CD4-positive, alpha-beta T cell (primary cell): ENCODE results near the gene TXNRD3. TPM values are rescaled to one million over a fixed set of nuclear protein-coding genes. Genes with fewer than 3 reads are reported as not detected.

Experiments used
- ATAC-seq: fragments of 200-7000 bp; cut with Tn5 transposase; one replicate; pipeline ENCODE4 v1.10.0; 2022; ENCODE audit warnings: mild to moderate bottlenecking; ENCODE audit not compliant: poor library complexity
- CTCF ChIA-PET: fragments of 350-600 bp; sonication (Branson Sonifier 250); formaldehyde crosslinking; loops from one replicate; lab custom pipeline; 2021; ENCODE audit warnings: antibody characterized with exemption, inconsistent platforms; lab: Charles Lee
- POLR2A ChIA-PET: fragments of 350-600 bp; sonication (Branson Sonifier 250); formaldehyde crosslinking; loops from one replicate; lab custom pipeline; 2021; ENCODE audit warnings: antibody characterized with exemption, inconsistent platforms; lab: Charles Lee
- DNase-seq, 14 experiments: peaks; one replicate each; pipeline ENCODE4 v3.0.0-alpha.2; 2013 to 2020; ENCODE audit warnings: mixed read lengths in 2 of 14
- H3K27ac ChIP-seq, 2 donors: one replicate each; pipeline versions ENCODE4 v1.5.1 to v1.7.0; 2013; ENCODE audit warnings: low read length in 2 of 2, low read depth in 1 of 2, mild to moderate bottlenecking in 1 of 2
- H3K27me3 ChIP-seq, 2 experiments: 1 replicate in 1 of 2; 2 replicates in 1 of 2; pipeline versions ENCODE4 v1.6.1 to v1.7.0; 2013; ENCODE audit warnings: low read length in 2 of 2, control low read depth in 1 of 2, mild to moderate bottlenecking in 1 of 2, moderate library complexity in 1 of 2; ENCODE audit not compliant: insufficient read depth in 2 of 2, control insufficient read depth in 1 of 2
- H3K36me3 ChIP-seq: one replicate; pipeline ENCODE4 v1.6.1; 2013; ENCODE audit warnings: low read length, control low read depth; ENCODE audit not compliant: insufficient read depth
- H3K4me1 ChIP-seq: one replicate; pipeline ENCODE4 v1.6.1; 2013; ENCODE audit warnings: low read length, control low read depth; ENCODE audit not compliant: insufficient read depth
- H3K4me3 ChIP-seq: one replicate; pipeline ENCODE4 v1.5.1; 2013; ENCODE audit warnings: mild to moderate bottlenecking, low read length, moderate library complexity
- H3K9me3 ChIP-seq, 2 experiments: 1 replicate in 1 of 2; 2 replicates in 1 of 2; pipeline versions ENCODE4 v1.6.1 to v1.7.0; 2013; ENCODE audit warnings: low read length in 2 of 2, mild to moderate bottlenecking in 2 of 2, control low read depth in 1 of 2, moderate library complexity in 1 of 2; ENCODE audit not compliant: control insufficient read depth in 1 of 2, insufficient read depth in 1 of 2
- H3K27ac Mint-ChIP-seq: one replicate; pipeline ENCODE4 v1.8.0; 2020; ENCODE audit warnings: mixed read lengths
- H3K27me3 Mint-ChIP-seq: one replicate; pipeline ENCODE4 v1.8.0; 2021; ENCODE audit warnings: mixed read lengths
- H3K36me3 Mint-ChIP-seq: one replicate; pipeline ENCODE4 v1.8.0; 2021; ENCODE audit warnings: low read depth, mixed read lengths
- H3K4me1 Mint-ChIP-seq: one replicate; pipeline ENCODE4 v1.8.0; 2021; ENCODE audit warnings: low read depth, mixed read lengths
- H3K4me3 Mint-ChIP-seq: one replicate; pipeline ENCODE4 v1.8.0; 2020; ENCODE audit warnings: mild to moderate bottlenecking, mixed read lengths
- H3K9me3 Mint-ChIP-seq: one replicate; pipeline ENCODE4 v1.8.0; 2020; ENCODE audit warnings: mixed read lengths
- intact Hi-C, 2 experiments: fragments of 100-400 bp; cut with DNase I in 1 of 2; cut with micrococcal nuclease in 1 of 2; formaldehyde crosslinking; loops; one replicate each; pipeline versions ENCODE4 v1.15.1 to v1.9.0; 2023 to 2025; cut with DNase I, micrococcal nuclease
- total RNA-seq, 174 experiments: library from RNA in 2 of 174; stranded (reverse) in 2 of 174; gene quantifications; one replicate each; pipeline ENCODE4 v1.2.3 and lab custom pipeline; 2021 to 2026
- TF ChIP-seq, protein P1 (sequence below): fragments of 200-600 bp; IDR thresholded peaks from one replicate; pipeline ENCODE4 v1.8.0; 2022; ENCODE audit warnings: antibody characterized with exemption, mild to moderate bottlenecking

Gene TXNRD3
- total RNA-seq, 2 experiments from 2014 or later: 1.0 to 1.5 TPM

DNA sequence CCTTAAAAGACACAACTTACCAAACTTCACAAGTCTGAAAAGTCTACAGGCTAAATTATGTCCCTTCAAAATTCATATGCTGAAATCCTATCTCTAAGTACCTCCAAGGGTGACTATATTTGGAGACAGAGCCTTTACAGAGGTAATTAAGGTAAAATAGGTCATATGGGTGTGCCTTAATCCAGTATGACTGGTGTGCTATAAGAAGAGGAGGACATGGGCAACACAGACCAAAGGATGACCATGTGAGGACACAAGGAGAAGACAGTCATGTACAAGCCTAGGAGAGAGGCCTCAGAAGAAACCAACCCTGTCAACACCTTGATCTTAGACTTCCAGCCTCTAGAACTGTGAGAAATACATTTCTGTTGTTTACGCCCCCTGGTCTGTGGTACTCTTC, 32.2 kb downstream of the TXNRD3 start:
- POLR2A ChIA-PET: no interaction called here

DNA sequence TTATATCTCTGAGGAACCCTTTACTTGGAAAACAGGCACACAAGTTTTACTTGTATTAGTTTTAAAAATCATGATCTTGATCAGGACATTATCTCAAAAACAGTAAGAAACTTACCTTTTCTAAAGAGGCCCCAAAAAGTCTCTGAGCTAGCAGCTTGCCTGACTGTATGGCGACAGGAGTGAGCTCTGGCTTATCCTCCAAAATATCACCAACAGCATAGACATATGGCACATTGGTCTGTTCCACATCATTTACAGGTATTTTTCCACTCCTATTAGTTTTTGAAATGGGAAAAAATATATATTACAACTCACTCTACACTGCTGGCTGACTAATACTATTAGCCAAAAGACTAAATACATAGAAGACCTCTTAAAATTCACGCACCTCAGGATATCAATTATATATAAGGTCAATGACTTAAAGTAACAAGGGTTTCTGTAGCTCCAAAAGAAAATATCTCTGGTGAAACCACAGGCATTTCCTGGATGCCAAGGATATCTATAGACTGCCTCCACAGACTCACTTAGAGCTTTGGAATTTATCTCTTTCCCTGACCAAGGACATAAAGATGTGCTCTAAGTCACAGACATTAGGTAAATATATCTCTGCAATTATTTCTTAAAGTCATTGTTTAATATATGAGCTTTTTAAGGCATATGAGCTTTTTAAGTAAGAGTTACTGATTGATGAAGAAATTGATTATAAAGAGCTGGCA, 33.1 kb downstream of the TXNRD3 start:
- DNase-seq (no peak), ATAC-seq (no peak)
- Histone ChIP-seq H3K36me3 (no peaks in the 10 kb centered on the region), H3K27me3 (no peaks in the 10 kb centered on the region), H3K27ac (no peak overlapping the region), H3K4me3 (no peak overlapping the region), H3K4me1 (no peaks in the 10 kb centered on the region), H3K9me3 (no peaks in the 10 kb centered on the region)
- intact Hi-C loops: no loop called here
- TF ChIP-seq, protein P1, sequence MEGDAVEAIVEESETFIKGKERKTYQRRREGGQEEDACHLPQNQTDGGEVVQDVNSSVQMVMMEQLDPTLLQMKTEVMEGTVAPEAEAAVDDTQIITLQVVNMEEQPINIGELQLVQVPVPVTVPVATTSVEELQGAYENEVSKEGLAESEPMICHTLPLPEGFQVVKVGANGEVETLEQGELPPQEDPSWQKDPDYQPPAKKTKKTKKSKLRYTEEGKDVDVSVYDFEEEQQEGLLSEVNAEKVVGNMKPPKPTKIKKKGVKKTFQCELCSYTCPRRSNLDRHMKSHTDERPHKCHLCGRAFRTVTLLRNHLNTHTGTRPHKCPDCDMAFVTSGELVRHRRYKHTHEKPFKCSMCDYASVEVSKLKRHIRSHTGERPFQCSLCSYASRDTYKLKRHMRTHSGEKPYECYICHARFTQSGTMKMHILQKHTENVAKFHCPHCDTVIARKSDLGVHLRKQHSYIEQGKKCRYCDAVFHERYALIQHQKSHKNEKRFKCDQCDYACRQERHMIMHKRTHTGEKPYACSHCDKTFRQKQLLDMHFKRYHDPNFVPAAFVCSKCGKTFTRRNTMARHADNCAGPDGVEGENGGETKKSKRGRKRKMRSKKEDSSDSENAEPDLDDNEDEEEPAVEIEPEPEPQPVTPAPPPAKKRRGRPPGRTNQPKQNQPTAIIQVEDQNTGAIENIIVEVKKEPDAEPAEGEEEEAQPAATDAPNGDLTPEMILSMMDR: no peak
- no peaks in the 10 kb centered on the region for H3K27me3 Mint-ChIP-seq
- H3K9me3 Mint-ChIP-seq: no peaks in the 10 kb centered on the region
- CTCF ChIA-PET: no interaction called here
- POLR2A ChIA-PET: no interaction called here
- H3K4me3 Mint-ChIP-seq: no peak overlapping the region
- H3K4me1 Mint-ChIP-seq: no peaks in the 10 kb centered on the region
- H3K27ac Mint-ChIP-seq: no peak overlapping the region
- peaks cover 5% of the 10 kb centered on the region for H3K36me3 Mint-ChIP-seq

More for the DNA sequence above, 32.2 kb downstream of the TXNRD3 start:
- DNase-seq (no peak), ATAC-seq (no peak)
- TF ChIP-seq, protein P1: no peak
- H3K4me1 Mint-ChIP-seq: no peaks in the 10 kb centered on the region
- peaks cover 5% of the 10 kb centered on the region for H3K36me3 Mint-ChIP-seq
- CTCF ChIA-PET: no interaction called here
- Histone ChIP-seq H3K4me1 (no peaks in the 10 kb centered on the region), H3K9me3 (no peaks in the 10 kb centered on the region), H3K36me3 (no peaks in the 10 kb centered on the region), H3K27me3 (no peaks in the 10 kb centered on the region), H3K27ac (no peak overlapping the region), H3K4me3 (no peak overlapping the region)
- H3K9me3 Mint-ChIP-seq: no peaks in the 10 kb centered on the region
- intact Hi-C loops: no loop called here
- H3K27me3 Mint-ChIP-seq: no peaks in the 10 kb centered on the region
- no peak overlapping the region for H3K27ac Mint-ChIP-seq
- no peak overlapping the region for H3K4me3 Mint-ChIP-seq

DNA sequence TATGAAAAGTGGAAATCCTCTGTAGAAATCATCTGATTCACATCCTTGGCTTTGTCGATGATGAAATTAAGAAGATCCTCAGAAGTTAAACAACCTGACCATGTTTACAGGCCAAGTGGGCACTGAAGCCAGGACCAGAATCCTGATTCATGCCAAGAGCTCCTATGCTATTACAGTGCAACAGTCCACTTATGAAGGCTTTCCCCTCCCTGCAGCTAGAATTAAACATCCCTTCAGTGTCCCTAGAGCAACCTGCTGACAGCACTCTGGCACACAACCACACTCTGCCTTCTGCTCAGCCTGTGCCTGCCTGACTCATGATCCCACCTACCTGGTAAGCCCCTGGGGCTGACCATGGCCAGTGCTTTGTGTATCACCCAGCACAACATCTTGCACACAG, 33.8 kb downstream of the TXNRD3 start:
- H3K27ac Mint-ChIP-seq: no peak overlapping the region
- Histone ChIP-seq H3K27me3 (no peaks in the 10 kb centered on the region), H3K9me3 (no peaks in the 10 kb centered on the region), H3K4me1 (no peaks in the 10 kb centered on the region), H3K4me3 (no peak overlapping the region), H3K36me3 (no peaks in the 10 kb centered on the region), H3K27ac (no peak overlapping the region)
- no peaks in the 10 kb centered on the region for H3K27me3 Mint-ChIP-seq
- peaks cover 8% of the 10 kb centered on the region for H3K36me3 Mint-ChIP-seq
- ChIA-PET CTCF (no interaction called here), POLR2A (no interaction called here)
- H3K4me3 Mint-ChIP-seq: no peak overlapping the region
- DNase-seq: no peak
- H3K4me1 Mint-ChIP-seq: no peaks in the 10 kb centered on the region
- no peaks in the 10 kb centered on the region for H3K9me3 Mint-ChIP-seq
- intact Hi-C loops: no loop called here
- ATAC-seq: no peak
- TF ChIP-seq, protein P1: no peak
